Naive B cell (primary cell): ENCODE measurements around the gene SIX6. TPM values are rescaled to one million over a fixed set of nuclear protein-coding genes. Genes with fewer than 3 reads are reported as not detected.

Source experiments
- ATAC-seq, 2 donors: fragments of 150-1000 bp; cut with Tn5 transposase; 2 replicates each; pipeline ENCODE4 v1.10.0; 2021; ENCODE audit warnings: low read depth in 2 of 2, mild to moderate bottlenecking in 2 of 2, moderate library complexity in 2 of 2
- DNase-seq: peaks from one replicate; pipeline ENCODE4 v3.0.0; 2022
- H3K27ac Mint-ChIP-seq, 6 donors: one replicate each; pipeline ENCODE4 v1.8.0; 2020 to 2022; ENCODE audit warnings: mild to moderate bottlenecking in 6 of 6, mixed read lengths in 6 of 6, moderate library complexity in 5 of 6, inconsistent platforms in 2 of 6
- H3K27me3 Mint-ChIP-seq, 3 donors: one replicate each; pipeline ENCODE4 v1.8.0; 2021 to 2022; ENCODE audit warnings: mixed read lengths in 3 of 3, mild to moderate bottlenecking in 1 of 3
- H3K36me3 Mint-ChIP-seq, 2 donors: one replicate each; pipeline ENCODE4 v1.8.0; 2020 to 2022; ENCODE audit warnings: mixed read lengths in 2 of 2, inconsistent platforms in 1 of 2, mild to moderate bottlenecking in 1 of 2
- H3K4me1 Mint-ChIP-seq, 3 donors: one replicate each; pipeline ENCODE4 v1.8.0; 2020 to 2022; ENCODE audit warnings: mixed read lengths in 3 of 3, inconsistent platforms in 1 of 3, mild to moderate bottlenecking in 1 of 3, moderate library complexity in 1 of 3
- H3K4me3 Mint-ChIP-seq, 8 donors: one replicate each; pipeline ENCODE4 v1.8.0; 2020 to 2022; ENCODE audit warnings: mild to moderate bottlenecking in 8 of 8, mixed read lengths in 8 of 8, moderate library complexity in 8 of 8, inconsistent platforms in 2 of 8
- H3K9me3 Mint-ChIP-seq, 7 donors: one replicate each; pipeline ENCODE4 v1.8.0; 2020 to 2022; ENCODE audit warnings: mixed read lengths in 7 of 7, mild to moderate bottlenecking in 5 of 7, inconsistent platforms in 2 of 7, moderate library complexity in 1 of 7
- polyA plus RNA-seq, 6 donors: library from polyadenylated mRNA; unstranded; fragments of 300-500 nt; fragmentation: Illumina TruSeq; gene quantifications; one replicate each; pipeline ENCODE4 v1.2.3, GENCODE V29; 2021; ENCODE audit warnings: low read depth in 6 of 6

SIX6 gene
- polyA plus RNA-seq, 6 donors from 2014 or later, result not detected

DNA sequence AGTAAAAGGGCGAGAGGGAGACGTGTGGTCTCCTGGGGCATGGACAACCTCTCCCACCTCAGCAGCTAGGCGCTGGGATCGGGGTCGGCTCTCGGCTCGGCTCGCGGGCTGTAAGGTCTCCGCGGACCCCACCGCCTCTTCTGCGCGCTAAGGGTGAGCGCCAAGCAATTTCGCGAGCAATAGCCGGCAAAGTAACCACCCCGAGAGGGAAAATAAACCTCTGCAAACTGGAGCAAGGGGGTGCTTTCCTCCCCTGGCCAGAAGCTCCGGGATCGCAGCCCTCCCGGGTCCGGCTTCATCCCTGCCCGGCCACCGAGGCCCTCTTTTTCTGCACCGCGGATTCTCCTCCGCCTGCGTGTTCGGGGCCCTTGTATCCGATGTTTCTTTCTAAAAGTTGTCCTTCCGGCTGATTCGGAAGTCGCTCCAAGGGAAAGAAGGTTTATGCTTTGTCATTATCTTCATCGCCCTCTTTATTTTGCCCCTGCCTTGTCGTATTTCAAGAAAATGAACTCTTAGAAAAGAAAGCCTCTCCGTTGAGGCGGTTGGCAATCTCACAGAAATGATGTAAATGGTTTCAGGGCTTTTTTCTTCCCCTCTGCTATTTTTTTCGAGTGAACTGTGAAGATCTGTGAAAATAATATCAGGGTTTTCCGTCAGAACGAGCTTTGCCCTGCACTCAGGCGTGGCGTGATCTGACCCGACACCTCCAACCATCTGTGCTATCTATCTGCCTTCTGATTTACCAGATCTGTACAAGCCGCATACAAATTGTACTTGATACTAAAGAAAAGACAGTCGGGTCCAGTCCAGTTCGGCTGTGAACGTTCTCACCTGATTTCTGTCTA is 1.7 kb upstream of the SIX6 start:
- ATAC-seq (no peak), DNase-seq (no peak)
- Mint-ChIP-seq H3K27ac (peak overlapping the region in 1 of 6 donors; percentile 7), H3K4me3 (peak overlapping the region in 3 of 8 donors; percentile 10 to 54 (median 21)), H3K9me3 (peaks cover 0 to 11% (median 0%) of the 10 kb centered on the region in 7 donors), H3K27me3 (peaks cover 75 to 81% (median 80%) of the 10 kb centered on the region in 3 donors), H3K4me1 (peaks cover 0 to 28% (median 9%) of the 10 kb centered on the region in 3 donors), H3K36me3 (no peaks in the 10 kb centered on the region)

- peak overlapping the region in 1 of 8 donors; percentile 18 for H3K4me3 Mint-ChIP-seq
- ATAC-seq (no peak), DNase-seq (no peak)
- H3K9me3 Mint-ChIP-seq, result peaks cover 0 to 11% (median 0%) of the 10 kb centered on the region in 7 donors
- H3K36me3 Mint-ChIP-seq, result no peaks in the 10 kb centered on the region
- H3K4me1 Mint-ChIP-seq, result peaks cover 0 to 28% (median 9%) of the 10 kb centered on the region in 3 donors
- peak overlapping the region in 3 of 6 donors; percentile 39 to 59 (median 41) for H3K27ac Mint-ChIP-seq
- peaks cover 73 to 82% (median 78%) of the 10 kb centered on the region in 3 donors for H3K27me3 Mint-ChIP-seq
Measured at GRCh38 chr14:60508363-60508706, 611 bp upstream of the SIX6 start.

- Mint-ChIP-seq H3K4me1 (peaks cover 2 to 34% (median 12%) of the 10 kb centered on the region in 3 donors), H3K9me3 (peaks cover 0 to 9% (median 3%) of the 10 kb centered on the region in 7 donors), H3K36me3 (no peaks in the 10 kb centered on the region), H3K27ac (peak overlapping the region in 3 of 6 donors; percentile 33 to 47 (median 41)), H3K27me3 (peaks cover 77 to 81% (median 79%) of the 10 kb centered on the region in 3 donors), H3K4me3 (peak overlapping the region in 6 of 8 donors; percentile 30 to 80 (median 42))
- ATAC-seq (no peak), DNase-seq (no peak)
Measured at GRCh38 chr14:60509438-60510253, 700 bp downstream of the SIX6 start.

- Mint-ChIP-seq H3K27ac (peak overlapping the region in 1 of 6 donors; percentile 33), H3K9me3 (peaks cover 0 to 9% (median 3%) of the 10 kb centered on the region in 7 donors), H3K4me3 (peak overlapping the region in 6 of 8 donors; percentile 20 to 51 (median 34)), H3K27me3 (peaks cover 76 to 80% (median 79%) of the 10 kb centered on the region in 3 donors), H3K36me3 (no peaks in the 10 kb centered on the region), H3K4me1 (peaks cover 4 to 34% (median 15%) of the 10 kb centered on the region in 3 donors)
- ATAC-seq, result no peak
- DNase-seq, result no peak
Measured at GRCh38 chr14:60510254-60510950, 1.5 kb downstream of the SIX6 start.

DNA sequence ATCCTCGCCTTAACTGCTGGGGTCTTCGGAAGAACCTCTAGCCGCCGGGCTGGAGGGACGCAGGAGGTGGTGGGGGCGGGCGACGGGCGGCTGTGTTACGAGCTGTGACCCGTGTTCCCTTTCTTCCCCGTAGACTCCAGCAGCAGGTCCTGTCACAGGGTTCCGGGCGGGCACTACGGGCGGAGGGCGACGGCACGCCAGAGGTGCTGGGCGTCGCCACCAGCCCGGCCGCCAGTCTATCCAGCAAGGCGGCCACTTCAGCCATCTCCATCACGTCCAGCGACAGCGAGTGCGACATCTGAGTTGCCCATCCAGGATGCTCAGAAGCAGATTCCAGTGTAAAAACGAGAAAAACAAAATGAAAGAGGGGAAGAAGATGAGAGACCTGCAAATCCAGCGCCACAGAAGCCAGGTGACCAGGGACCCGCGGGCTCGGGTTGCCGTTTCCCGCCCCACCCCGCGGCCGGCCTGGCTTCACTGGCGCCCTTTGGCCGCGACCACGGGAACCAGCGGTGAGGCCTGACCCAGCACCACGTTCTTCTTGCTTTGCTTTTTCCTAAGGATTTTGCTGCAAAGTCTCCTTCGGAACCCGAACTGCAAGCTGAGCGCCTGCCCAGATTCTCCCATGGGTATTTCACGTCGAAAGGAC is 2.1 kb downstream of the SIX6 start:
- Mint-ChIP-seq H3K9me3 (peaks cover 0 to 9% (median 3%) of the 10 kb centered on the region in 7 donors), H3K4me3 (peak overlapping the region in 7 of 8 donors; percentile 8 to 68 (median 35)), H3K27ac (no peak overlapping the region), H3K27me3 (peaks cover 73 to 78% (median 77%) of the 10 kb centered on the region in 3 donors), H3K36me3 (peaks cover 0 to 3% of the 10 kb centered on the region in 2 donors), H3K4me1 (peaks cover 9 to 36% (median 21%) of the 10 kb centered on the region in 3 donors)
- DNase-seq (no peak), ATAC-seq (no peak)

- ATAC-seq (no peak), DNase-seq (no peak)
- H3K36me3 Mint-ChIP-seq, result peaks cover 0 to 9% of the 10 kb centered on the region in 2 donors
- H3K27me3 Mint-ChIP-seq, result peaks cover 73 to 78% (median 77%) of the 10 kb centered on the region in 3 donors
- H3K27ac Mint-ChIP-seq, result no peak overlapping the region
- peak overlapping the region in 2 of 8 donors; percentile 8 to 12 for H3K4me3 Mint-ChIP-seq
- H3K9me3 Mint-ChIP-seq, result peaks cover 0 to 17% (median 6%) of the 10 kb centered on the region in 7 donors
- H3K4me1 Mint-ChIP-seq, result peaks cover 13 to 32% (median 25%) of the 10 kb centered on the region in 3 donors
Measured at GRCh38 chr14:60512126-60512525, 3.2 kb downstream of the SIX6 start.

- DNase-seq (no peak), ATAC-seq (no peak)
- H3K27ac Mint-ChIP-seq, result no peak overlapping the region
- H3K27me3 Mint-ChIP-seq, result peaks cover 71 to 78% (median 75%) of the 10 kb centered on the region in 3 donors
- peaks cover 13 to 29% (median 25%) of the 10 kb centered on the region in 3 donors for H3K4me1 Mint-ChIP-seq
- peak overlapping the region in 1 of 8 donors; percentile 66 for H3K4me3 Mint-ChIP-seq
- H3K36me3 Mint-ChIP-seq, result peaks cover 0 to 9% of the 10 kb centered on the region in 2 donors
- peaks cover 0 to 13% (median 5%) of the 10 kb centered on the region in 7 donors for H3K9me3 Mint-ChIP-seq
Measured at GRCh38 chr14:60512973-60513571, 4.1 kb downstream of the SIX6 start.

DNA sequence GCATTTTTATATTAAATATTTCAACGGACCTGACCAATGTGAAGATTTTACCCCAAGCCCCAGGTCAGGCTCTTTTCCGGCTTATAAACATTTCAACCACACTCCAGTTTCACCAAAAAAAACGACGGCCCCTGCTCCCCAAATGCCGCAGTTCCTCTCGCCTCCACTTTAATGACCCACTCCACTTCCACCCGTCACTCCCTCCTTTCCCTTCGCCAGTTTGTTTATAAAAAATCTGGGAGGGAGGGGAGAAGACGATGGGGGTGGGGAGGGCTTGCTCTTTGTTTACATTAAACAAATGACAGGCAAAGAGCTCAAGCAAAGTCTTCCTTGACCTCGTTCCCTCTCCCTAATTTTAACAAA is 5.4 kb downstream of the SIX6 start:
- Mint-ChIP-seq H3K36me3 (peaks cover 0 to 9% of the 10 kb centered on the region in 2 donors), H3K4me1 (peaks cover 13 to 25% (median 23%) of the 10 kb centered on the region in 3 donors), H3K4me3 (peak overlapping the region in 6 of 8 donors; percentile 21 to 74 (median 59)), H3K27me3 (peaks cover 68 to 73% (median 72%) of the 10 kb centered on the region in 3 donors), H3K27ac (peak overlapping the region in 2 of 6 donors; percentile 31 to 75), H3K9me3 (peaks cover 0 to 13% (median 5%) of the 10 kb centered on the region in 7 donors)
- DNase-seq (no peak), ATAC-seq (no peak)

GRCh38 chr14:60514741-60515491 is 6.0 kb downstream of the SIX6 start:
- H3K4me3 Mint-ChIP-seq, result peak overlapping the region in 7 of 8 donors; percentile 21 to 74 (median 60)
- peaks cover 0 to 10% (median 5%) of the 10 kb centered on the region in 7 donors for H3K9me3 Mint-ChIP-seq

DNA sequence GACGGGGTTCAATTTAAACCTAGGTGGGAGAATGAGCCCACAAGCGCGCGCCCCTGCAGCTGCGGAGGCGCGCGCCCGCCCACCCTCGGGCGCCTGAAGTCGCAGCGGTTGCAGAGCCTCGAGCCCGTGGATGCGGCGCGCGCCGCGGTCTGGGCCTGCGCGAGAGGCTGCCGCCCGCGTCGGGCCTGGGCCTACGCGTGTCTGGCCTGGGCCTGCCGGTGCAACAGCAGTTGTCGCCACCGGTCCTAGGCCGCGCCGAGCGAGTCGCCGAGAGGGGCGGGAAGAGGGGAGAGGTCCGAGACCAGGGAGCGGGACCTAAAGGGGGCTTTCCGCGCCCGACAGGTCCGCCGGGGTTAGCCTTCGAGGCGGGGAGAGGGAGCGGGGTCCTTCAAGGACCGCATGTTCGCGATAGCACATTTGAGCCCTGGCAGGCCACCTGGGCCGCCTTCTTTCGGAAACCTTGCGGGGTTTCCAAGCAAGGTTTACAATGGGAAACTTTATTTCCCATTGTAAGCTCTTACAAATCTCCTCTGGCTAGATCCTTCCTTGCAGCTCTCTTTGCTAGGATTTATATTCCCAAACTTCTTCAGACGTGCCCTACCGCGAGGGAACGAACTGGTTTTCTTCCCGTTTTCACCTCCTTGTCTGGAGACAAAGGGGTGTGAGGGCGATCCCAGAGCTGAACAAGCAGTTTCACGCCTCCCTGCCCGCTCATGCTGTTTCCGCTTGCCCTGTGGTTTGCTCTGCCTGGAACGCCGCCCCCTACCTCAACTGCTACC is 6.8 kb downstream of the SIX6 start:
- peaks cover 0 to 10% (median 5%) of the 10 kb centered on the region in 7 donors for H3K9me3 Mint-ChIP-seq
- peaks cover 13 to 22% (median 14%) of the 10 kb centered on the region in 3 donors for H3K4me1 Mint-ChIP-seq
- peaks cover 64 to 68% (median 66%) of the 10 kb centered on the region in 3 donors for H3K27me3 Mint-ChIP-seq
- ATAC-seq, result peak in 1 of 2 donors; percentile 23
- H3K27ac Mint-ChIP-seq, result peak overlapping the region in 3 of 6 donors; percentile 22 to 84 (median 29)
- peaks cover 0 to 9% of the 10 kb centered on the region in 2 donors for H3K36me3 Mint-ChIP-seq
- peak overlapping the region; percentile 7 to 76 (median 66) for H3K4me3 Mint-ChIP-seq
- no peak for DNase-seq

More at GRCh38 chr14:60514741-60515491, 6.0 kb downstream of the SIX6 start:
- DNase-seq, result no peak
- Mint-ChIP-seq H3K36me3 (peaks cover 0 to 9% of the 10 kb centered on the region in 2 donors), H3K27ac (peak overlapping the region in 1 of 6 donors; percentile 75), H3K27me3 (peaks cover 65 to 72% (median 68%) of the 10 kb centered on the region in 3 donors), H3K4me1 (peaks cover 13 to 25% (median 19%) of the 10 kb centered on the region in 3 donors)
- ATAC-seq, result peak in 1 of 2 donors; percentile 25

DNA sequence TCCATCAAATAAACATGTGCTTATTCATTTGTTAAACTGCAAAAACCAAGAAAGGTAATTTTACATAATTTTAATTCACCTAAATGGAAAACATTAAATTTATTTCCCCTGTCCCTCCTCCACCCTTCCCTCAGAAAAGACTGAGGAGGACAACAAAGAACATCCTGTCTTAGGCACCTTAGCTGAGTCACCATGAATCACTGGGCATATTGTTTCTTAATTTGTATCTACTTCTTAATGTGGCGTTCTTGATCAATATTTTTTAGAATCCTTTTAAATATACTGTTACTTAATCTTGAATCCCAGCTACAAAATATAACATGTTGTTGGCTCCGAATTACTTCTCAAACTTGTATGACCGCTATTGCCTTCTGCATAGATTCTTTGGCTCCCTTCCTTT is 23.5 kb downstream of the SIX6 start:
- Mint-ChIP-seq H3K4me1 (no peaks in the 10 kb centered on the region), H3K27ac (no peak overlapping the region), H3K9me3 (peaks cover 0 to 8% (median 4%) of the 10 kb centered on the region in 7 donors), H3K4me3 (no peak overlapping the region), H3K36me3 (no peaks in the 10 kb centered on the region), H3K27me3 (peaks cover 27 to 43% (median 35%) of the 10 kb centered on the region in 3 donors)
- no peak for ATAC-seq
- no peak for DNase-seq
